Measurements from ENCODE around the gene RGS3.

- TF ChIP-seq CEBPB (IDR thresholded peaks at IDR 0.05; ENCODE audit: borderline replicate concordance, low read depth, low read length) (no peak), ZSCAN30 (CRISPR knock-in tag; IDR thresholded peaks at IDR 0.05) (no peak), ZNF20 (CRISPR knock-in tag; IDR thresholded peaks at IDR 0.05) (no peak), GABPA (IDR thresholded peaks at IDR 0.05; ENCODE audit: low read depth, low read length) (no peak), GABPA (CRISPR knock-in tag; IDR thresholded peaks at IDR 0.05; ENCODE audit: low read depth) (no peak), TAF15 (IDR thresholded peaks at IDR 0.05; ENCODE audit: low read depth, low read length, poor library complexity, severe bottlenecking) (no peak), ZNF512B (CRISPR knock-in tag; IDR thresholded peaks at IDR 0.05; ENCODE audit: borderline replicate concordance) (no peak), ATF2 (CRISPR knock-in tag; IDR thresholded peaks at IDR 0.05) (no peak), MTA3 (CRISPR knock-in tag; IDR thresholded peaks at IDR 0.05) (no peak), PATZ1 (CRISPR knock-in tag; IDR thresholded peaks at IDR 0.05) (no peak), NR2C2 (CRISPR knock-in tag; IDR thresholded peaks at IDR 0.05; ENCODE audit: borderline replicate concordance) (no peak), MTF2 (CRISPR knock-in tag; IDR thresholded peaks at IDR 0.05; ENCODE audit: borderline replicate concordance) (no peak)
- TF ChIP-seq, protein P1, sequence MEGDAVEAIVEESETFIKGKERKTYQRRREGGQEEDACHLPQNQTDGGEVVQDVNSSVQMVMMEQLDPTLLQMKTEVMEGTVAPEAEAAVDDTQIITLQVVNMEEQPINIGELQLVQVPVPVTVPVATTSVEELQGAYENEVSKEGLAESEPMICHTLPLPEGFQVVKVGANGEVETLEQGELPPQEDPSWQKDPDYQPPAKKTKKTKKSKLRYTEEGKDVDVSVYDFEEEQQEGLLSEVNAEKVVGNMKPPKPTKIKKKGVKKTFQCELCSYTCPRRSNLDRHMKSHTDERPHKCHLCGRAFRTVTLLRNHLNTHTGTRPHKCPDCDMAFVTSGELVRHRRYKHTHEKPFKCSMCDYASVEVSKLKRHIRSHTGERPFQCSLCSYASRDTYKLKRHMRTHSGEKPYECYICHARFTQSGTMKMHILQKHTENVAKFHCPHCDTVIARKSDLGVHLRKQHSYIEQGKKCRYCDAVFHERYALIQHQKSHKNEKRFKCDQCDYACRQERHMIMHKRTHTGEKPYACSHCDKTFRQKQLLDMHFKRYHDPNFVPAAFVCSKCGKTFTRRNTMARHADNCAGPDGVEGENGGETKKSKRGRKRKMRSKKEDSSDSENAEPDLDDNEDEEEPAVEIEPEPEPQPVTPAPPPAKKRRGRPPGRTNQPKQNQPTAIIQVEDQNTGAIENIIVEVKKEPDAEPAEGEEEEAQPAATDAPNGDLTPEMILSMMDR (CRISPR knock-in tag; IDR thresholded peaks at IDR 0.05) = no peak
- TF ChIP-seq, protein P2, sequence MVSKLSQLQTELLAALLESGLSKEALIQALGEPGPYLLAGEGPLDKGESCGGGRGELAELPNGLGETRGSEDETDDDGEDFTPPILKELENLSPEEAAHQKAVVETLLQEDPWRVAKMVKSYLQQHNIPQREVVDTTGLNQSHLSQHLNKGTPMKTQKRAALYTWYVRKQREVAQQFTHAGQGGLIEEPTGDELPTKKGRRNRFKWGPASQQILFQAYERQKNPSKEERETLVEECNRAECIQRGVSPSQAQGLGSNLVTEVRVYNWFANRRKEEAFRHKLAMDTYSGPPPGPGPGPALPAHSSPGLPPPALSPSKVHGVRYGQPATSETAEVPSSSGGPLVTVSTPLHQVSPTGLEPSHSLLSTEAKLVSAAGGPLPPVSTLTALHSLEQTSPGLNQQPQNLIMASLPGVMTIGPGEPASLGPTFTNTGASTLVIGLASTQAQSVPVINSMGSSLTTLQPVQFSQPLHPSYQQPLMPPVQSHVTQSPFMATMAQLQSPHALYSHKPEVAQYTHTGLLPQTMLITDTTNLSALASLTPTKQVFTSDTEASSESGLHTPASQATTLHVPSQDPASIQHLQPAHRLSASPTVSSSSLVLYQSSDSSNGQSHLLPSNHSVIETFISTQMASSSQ (IDR thresholded peaks at IDR 0.05; ENCODE audit: low read depth) = no peak
- TF ChIP-seq, protein P2 (CRISPR knock-in tag; IDR thresholded peaks at IDR 0.05; ENCODE audit: borderline replicate concordance) = no peak
These were observed 84.0 kb downstream of the RGS3 start for GRCh38 chr9:113547501-113547900.
